Measurements from ENCODE around the gene MTHFD1L. TPM values are rescaled to one million over a fixed set of nuclear protein-coding genes. Genes with fewer than 3 reads are reported as not detected.

MTHFD1L gene
- total and polyA plus RNA-seq, 9 of the 15 experiments (the other 6 are each of a cell fraction or from before 2014, with no cell fraction given): 20.9 to 128 (median 61.0) TPM

- TF ChIP-seq MAFF (IDR thresholded peaks at IDR 0.05; ENCODE audit: low read length): no peak
- TF ChIP-seq, protein P1, sequence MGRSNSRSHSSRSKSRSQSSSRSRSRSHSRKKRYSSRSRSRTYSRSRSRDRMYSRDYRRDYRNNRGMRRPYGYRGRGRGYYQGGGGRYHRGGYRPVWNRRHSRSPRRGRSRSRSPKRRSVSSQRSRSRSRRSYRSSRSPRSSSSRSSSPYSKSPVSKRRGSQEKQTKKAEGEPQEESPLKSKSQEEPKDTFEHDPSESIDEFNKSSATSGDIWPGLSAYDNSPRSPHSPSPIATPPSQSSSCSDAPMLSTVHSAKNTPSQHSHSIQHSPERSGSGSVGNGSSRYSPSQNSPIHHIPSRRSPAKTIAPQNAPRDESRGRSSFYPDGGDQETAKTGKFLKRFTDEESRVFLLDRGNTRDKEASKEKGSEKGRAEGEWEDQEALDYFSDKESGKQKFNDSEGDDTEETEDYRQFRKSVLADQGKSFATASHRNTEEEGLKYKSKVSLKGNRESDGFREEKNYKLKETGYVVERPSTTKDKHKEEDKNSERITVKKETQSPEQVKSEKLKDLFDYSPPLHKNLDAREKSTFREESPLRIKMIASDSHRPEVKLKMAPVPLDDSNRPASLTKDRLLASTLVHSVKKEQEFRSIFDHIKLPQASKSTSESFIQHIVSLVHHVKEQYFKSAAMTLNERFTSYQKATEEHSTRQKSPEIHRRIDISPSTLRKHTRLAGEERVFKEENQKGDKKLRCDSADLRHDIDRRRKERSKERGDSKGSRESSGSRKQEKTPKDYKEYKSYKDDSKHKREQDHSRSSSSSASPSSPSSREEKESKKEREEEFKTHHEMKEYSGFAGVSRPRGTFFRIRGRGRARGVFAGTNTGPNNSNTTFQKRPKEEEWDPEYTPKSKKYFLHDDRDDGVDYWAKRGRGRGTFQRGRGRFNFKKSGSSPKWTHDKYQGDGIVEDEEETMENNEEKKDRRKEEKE (IDR thresholded peaks at IDR 0.05; ENCODE audit: borderline replicate concordance in 1 of 2, control insufficient read depth in 1 of 2, low read depth in 2 of 2, low read length in 1 of 2): no peak
Observed at GRCh38 chr6:151057061-151057460, 191.6 kb downstream of the MTHFD1L start (continued).

- Histone ChIP-seq H3K36me3 (ENCODE audit: control insufficient read depth, insufficient read depth, low read length) (peaks cover 10% of the 10 kb centered on the region; the same call in 2 of the 3 replicates), H3K27me3 (ENCODE audit: control insufficient read depth in 2 of 2, insufficient read depth in 2 of 2, low read length in 2 of 2) (no peaks in the 10 kb centered on the region), H3K4me2 (ENCODE audit: insufficient read depth, low read length) (no peak overlapping the region), H3K4me1 (replicated peaks in 1 of 2; ENCODE audit: control insufficient read depth in 2 of 2, insufficient read depth in 2 of 2, low read length in 2 of 2) (no peaks in the 10 kb centered on the region), H4K20me1 (replicated peaks; ENCODE audit: control insufficient read depth, insufficient read depth, low read length) (no peaks in the 10 kb centered on the region), H3K79me2 (ENCODE audit: control insufficient read depth, insufficient read depth, low read length) (no peaks in the 10 kb centered on the region), H3K9ac (ENCODE audit: insufficient read depth in 1 of 2, low read depth in 2 of 2, low read length in 2 of 2) (no peak overlapping the region), H3K9me1 (ENCODE audit: control insufficient read depth, insufficient read depth, low read length) (no peaks in the 10 kb centered on the region), H3K9me3 (replicated peaks; ENCODE audit: control insufficient read depth, insufficient read depth, low read depth, low read length) (no peaks in the 10 kb centered on the region), H3K4me3 (no peak overlapping the region), H2AFZ (ENCODE audit: low read depth, low read length) (no peak overlapping the region), H3K27ac (ENCODE audit: extremely low read depth, low read depth, low read length) (no peak overlapping the region)
- CTCF ChIA-PET (ENCODE audit: low intra/inter-chr PET ratio): no interaction called here
- DNase-seq (ENCODE audit: extremely low read depth in 1 of 4, low spot score in 3 of 4) (no peak), ATAC-seq (no peak), FAIRE-seq (no peak)
- 88% methylated on average over 9 of the region's 9 CpGs for WGBS (ENCODE audit: insufficient coverage, low coverage, missing lambda C conversion rate)
- intact Hi-C loops (cut with micrococcal nuclease): no loop called here
- no TSS peak for BruUV-seq (replicated peaks)
- POLR2A ChIA-PET: interaction anchor here (0.6 to 1.5 kb wide), 3 partner anchors 11 to 271 kb away, joined by 3 to 5 read pairs (median 3); no protein-coding TSS in a partner anchor
- in situ Hi-C loops (cut with MboI): no loop called here
- no peak for TF ChIP-seq TCF3 (CRISPR knock-in tag; IDR thresholded peaks at IDR 0.05)
- no peak for TF ChIP-seq HSF4 (CRISPR knock-in tag; IDR thresholded peaks at IDR 0.05; ENCODE audit: borderline replicate concordance)
- no peak for TF ChIP-seq BMI1 (IDR thresholded peaks at IDR 0.05; ENCODE audit: low read length)
- TF ChIP-seq, protein P2, sequence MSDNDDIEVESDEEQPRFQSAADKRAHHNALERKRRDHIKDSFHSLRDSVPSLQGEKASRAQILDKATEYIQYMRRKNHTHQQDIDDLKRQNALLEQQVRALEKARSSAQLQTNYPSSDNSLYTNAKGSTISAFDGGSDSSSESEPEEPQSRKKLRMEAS (CRISPR knock-in tag; IDR thresholded peaks at IDR 0.05): no peak
- TF ChIP-seq, protein P3, sequence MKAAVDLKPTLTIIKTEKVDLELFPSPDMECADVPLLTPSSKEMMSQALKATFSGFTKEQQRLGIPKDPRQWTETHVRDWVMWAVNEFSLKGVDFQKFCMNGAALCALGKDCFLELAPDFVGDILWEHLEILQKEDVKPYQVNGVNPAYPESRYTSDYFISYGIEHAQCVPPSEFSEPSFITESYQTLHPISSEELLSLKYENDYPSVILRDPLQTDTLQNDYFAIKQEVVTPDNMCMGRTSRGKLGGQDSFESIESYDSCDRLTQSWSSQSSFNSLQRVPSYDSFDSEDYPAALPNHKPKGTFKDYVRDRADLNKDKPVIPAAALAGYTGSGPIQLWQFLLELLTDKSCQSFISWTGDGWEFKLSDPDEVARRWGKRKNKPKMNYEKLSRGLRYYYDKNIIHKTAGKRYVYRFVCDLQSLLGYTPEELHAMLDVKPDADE (conservative IDR thresholded peaks at IDR 0.05; ENCODE audit: control insufficient read depth, low read depth, low read length): no peak
- no peak for TF ChIP-seq FOXP4 (CRISPR knock-in tag; IDR thresholded peaks at IDR 0.05; ENCODE audit: borderline replicate concordance)
- TF ChIP-seq MTA2 (IDR thresholded peaks at IDR 0.05; ENCODE audit: low read depth): no peak
Observed at GRCh38 chr6:151058021-151058733, 192.7 kb downstream of the MTHFD1L start.

Data from K562 (cell line).